ENCODE data around the gene STX3.
"Not testable (repeated sequence)": the region's sequence is repeated elsewhere in the genome, so short reads cannot be mapped to it uniquely, and the experiment has no call there.

STX3 gene

DNA sequence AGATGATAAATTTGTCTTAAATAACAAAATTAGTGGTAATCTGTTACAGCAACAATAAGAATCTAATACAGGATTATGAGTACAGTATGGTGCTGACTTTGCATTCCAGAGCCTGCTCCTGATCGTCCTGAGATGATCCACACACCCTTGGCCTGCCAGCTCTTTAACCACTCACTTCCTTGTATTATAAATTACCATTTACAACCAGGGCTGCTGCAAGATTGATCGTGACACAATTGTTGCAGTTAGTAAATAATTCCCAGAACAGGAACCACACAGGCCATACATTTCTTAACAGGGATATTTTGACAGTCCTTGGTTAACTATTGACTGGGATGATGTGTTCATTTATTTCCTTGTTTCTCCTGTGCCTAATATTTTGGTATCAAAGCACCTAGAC, 94.0 kb downstream of the STX3 start:
- DNase-seq (ENCODE audit: extremely low read depth, low read depth), result no peak
- no peak overlapping the region for H3K4me3 ChIP-seq (replicated peaks; ENCODE audit: low read depth, low read length)
- TF ChIP-seq, protein P1, sequence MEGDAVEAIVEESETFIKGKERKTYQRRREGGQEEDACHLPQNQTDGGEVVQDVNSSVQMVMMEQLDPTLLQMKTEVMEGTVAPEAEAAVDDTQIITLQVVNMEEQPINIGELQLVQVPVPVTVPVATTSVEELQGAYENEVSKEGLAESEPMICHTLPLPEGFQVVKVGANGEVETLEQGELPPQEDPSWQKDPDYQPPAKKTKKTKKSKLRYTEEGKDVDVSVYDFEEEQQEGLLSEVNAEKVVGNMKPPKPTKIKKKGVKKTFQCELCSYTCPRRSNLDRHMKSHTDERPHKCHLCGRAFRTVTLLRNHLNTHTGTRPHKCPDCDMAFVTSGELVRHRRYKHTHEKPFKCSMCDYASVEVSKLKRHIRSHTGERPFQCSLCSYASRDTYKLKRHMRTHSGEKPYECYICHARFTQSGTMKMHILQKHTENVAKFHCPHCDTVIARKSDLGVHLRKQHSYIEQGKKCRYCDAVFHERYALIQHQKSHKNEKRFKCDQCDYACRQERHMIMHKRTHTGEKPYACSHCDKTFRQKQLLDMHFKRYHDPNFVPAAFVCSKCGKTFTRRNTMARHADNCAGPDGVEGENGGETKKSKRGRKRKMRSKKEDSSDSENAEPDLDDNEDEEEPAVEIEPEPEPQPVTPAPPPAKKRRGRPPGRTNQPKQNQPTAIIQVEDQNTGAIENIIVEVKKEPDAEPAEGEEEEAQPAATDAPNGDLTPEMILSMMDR (IDR thresholded peaks at IDR 0.05; ENCODE audit: low read depth, low read length, missing control alignments), result no peak

GRCh38 chr11:59849551-59849950, 94.4 kb downstream of the STX3 start:
- H3K4me3 ChIP-seq (replicated peaks; ENCODE audit: low read depth, low read length); DNase-seq (ENCODE audit: extremely low read depth, low read depth): not testable (repeated sequence)

- H3K4me3 ChIP-seq (replicated peaks; ENCODE audit: low read depth, low read length); DNase-seq (ENCODE audit: extremely low read depth, low read depth): not testable (repeated sequence)
These were observed 96.2 kb downstream of the STX3 start for GRCh38 chr11:59851416-59851815.

- H3K4me3 ChIP-seq (replicated peaks; ENCODE audit: low read depth, low read length), result no peak overlapping the region
- no peak for DNase-seq (ENCODE audit: extremely low read depth, low read depth)
- TF ChIP-seq, protein P1 (IDR thresholded peaks at IDR 0.05; ENCODE audit: low read depth, low read length, missing control alignments), result no peak
These were observed 99.7 kb downstream of the STX3 start for GRCh38 chr11:59854871-59855270.

All from HFF-Myc (cell line).